ENCODE results near the gene TMEM132C. TPM values are rescaled to one million over a fixed set of nuclear protein-coding genes. Genes with fewer than 3 reads are reported as not detected.

TMEM132C gene
- total and polyA plus RNA-seq, 2 experiments from 2014 or later: not detected

DNA sequence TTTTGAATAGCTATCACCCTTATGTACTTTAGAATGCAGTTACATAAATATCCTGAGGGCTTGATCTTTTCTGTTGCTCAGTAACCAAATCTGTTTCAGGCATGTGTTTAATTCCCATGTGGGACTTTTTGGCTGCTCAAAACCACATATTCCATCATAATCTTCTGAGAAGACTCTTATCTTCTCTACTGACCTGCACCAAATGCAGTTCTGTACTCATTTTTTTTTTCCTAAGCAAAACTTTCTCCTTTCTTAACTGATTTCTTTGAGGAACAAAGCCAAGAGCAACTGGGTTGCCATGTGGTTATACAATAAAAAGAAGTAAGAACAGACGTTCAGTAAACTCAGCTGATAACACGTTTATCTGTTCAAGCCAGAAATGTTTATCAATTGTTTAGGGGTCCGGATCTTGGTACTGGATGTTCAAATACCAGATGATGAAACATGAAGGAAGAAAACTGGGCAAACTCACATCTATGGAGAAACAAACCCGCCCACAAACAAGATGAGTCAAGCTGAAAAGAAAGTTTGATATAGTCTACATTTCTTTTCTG lies 50.1 kb downstream of the TMEM132C start:
- H3K4me1 ChIP-seq (ENCODE audit: insufficient read depth): no peaks in the 10 kb centered on the region
- H3K36me3 ChIP-seq (ENCODE audit: insufficient read depth): no peaks in the 10 kb centered on the region
- H3K4me3 ChIP-seq: no peak overlapping the region
- no peaks in the 10 kb centered on the region for H3F3A ChIP-seq (replicated peaks; ENCODE audit: low read depth)
- no peak overlapping the region for H3K4me2 ChIP-seq
- no peaks in the 10 kb centered on the region for H4K20me1 ChIP-seq (replicated peaks; ENCODE audit: insufficient read depth)
- H3K9me2 ChIP-seq (ENCODE audit: insufficient read depth): no peaks in the 10 kb centered on the region
- no peaks in the 10 kb centered on the region for H3K27me3 ChIP-seq (ENCODE audit: insufficient read depth)
- DNase-seq (ENCODE audit: low spot score) (no peak), ATAC-seq (no peak)
- Mint-ChIP-seq H3K4me1 (no peaks in the 10 kb centered on the region), H3K27ac (no peak overlapping the region), H3K27me3 (ENCODE audit: insufficient read depth, low read depth, poor library complexity) (peaks cover 6% of the 10 kb centered on the region), H3K9me3 (peaks cover 100% of the 10 kb centered on the region), H3K4me3 (no peak overlapping the region), H3K36me3 (ENCODE audit: low read depth) (peaks cover 61% of the 10 kb centered on the region)
- H3K79me2 ChIP-seq (replicated peaks; ENCODE audit: insufficient read depth): no peaks in the 10 kb centered on the region
- no peak overlapping the region for H3K27ac ChIP-seq (ENCODE audit: low read depth)
- no peak overlapping the region for H2AFZ ChIP-seq
- TF ChIP-seq EZH2phosphoT487 (IDR thresholded peaks at IDR 0.05; ENCODE audit: unreplicated experiment): no peak
- TF ChIP-seq, protein P1, sequence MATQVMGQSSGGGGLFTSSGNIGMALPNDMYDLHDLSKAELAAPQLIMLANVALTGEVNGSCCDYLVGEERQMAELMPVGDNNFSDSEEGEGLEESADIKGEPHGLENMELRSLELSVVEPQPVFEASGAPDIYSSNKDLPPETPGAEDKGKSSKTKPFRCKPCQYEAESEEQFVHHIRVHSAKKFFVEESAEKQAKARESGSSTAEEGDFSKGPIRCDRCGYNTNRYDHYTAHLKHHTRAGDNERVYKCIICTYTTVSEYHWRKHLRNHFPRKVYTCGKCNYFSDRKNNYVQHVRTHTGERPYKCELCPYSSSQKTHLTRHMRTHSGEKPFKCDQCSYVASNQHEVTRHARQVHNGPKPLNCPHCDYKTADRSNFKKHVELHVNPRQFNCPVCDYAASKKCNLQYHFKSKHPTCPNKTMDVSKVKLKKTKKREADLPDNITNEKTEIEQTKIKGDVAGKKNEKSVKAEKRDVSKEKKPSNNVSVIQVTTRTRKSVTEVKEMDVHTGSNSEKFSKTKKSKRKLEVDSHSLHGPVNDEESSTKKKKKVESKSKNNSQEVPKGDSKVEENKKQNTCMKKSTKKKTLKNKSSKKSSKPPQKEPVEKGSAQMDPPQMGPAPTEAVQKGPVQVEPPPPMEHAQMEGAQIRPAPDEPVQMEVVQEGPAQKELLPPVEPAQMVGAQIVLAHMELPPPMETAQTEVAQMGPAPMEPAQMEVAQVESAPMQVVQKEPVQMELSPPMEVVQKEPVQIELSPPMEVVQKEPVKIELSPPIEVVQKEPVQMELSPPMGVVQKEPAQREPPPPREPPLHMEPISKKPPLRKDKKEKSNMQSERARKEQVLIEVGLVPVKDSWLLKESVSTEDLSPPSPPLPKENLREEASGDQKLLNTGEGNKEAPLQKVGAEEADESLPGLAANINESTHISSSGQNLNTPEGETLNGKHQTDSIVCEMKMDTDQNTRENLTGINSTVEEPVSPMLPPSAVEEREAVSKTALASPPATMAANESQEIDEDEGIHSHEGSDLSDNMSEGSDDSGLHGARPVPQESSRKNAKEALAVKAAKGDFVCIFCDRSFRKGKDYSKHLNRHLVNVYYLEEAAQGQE (IDR thresholded peaks at IDR 0.05; ENCODE audit: unreplicated experiment): no peak
- TF ChIP-seq CREB1 (CRISPR knock-in tag; IDR thresholded peaks at IDR 0.05; ENCODE audit: low read depth): no peak

- H3K4me1 ChIP-seq (ENCODE audit: insufficient read depth): no peaks in the 10 kb centered on the region
- ATAC-seq (no peak), DNase-seq (ENCODE audit: low spot score) (no peak)
- H3F3A ChIP-seq (replicated peaks; ENCODE audit: low read depth): no peaks in the 10 kb centered on the region
- H3K9me2 ChIP-seq (ENCODE audit: insufficient read depth): no peaks in the 10 kb centered on the region
- H3K36me3 ChIP-seq (ENCODE audit: insufficient read depth): no peaks in the 10 kb centered on the region
- H3K4me3 ChIP-seq: no peak overlapping the region
- H3K27ac ChIP-seq (ENCODE audit: low read depth): no peak overlapping the region
- no peak overlapping the region for H3K4me3 Mint-ChIP-seq
- H4K20me1 ChIP-seq (replicated peaks; ENCODE audit: insufficient read depth): no peaks in the 10 kb centered on the region
- no peaks in the 10 kb centered on the region for H3K4me1 Mint-ChIP-seq
- no peaks in the 10 kb centered on the region for H3K79me2 ChIP-seq (replicated peaks; ENCODE audit: insufficient read depth)
- H3K9me3 Mint-ChIP-seq: peaks cover 100% of the 10 kb centered on the region
- peaks cover 4% of the 10 kb centered on the region for H3K27me3 Mint-ChIP-seq (ENCODE audit: insufficient read depth, low read depth, poor library complexity)
- no peak overlapping the region for H2AFZ ChIP-seq
- TF ChIP-seq ZNF331 (CRISPR knock-in tag; IDR thresholded peaks at IDR 0.05; ENCODE audit: low read depth) (no peak), NANOG (IDR thresholded peaks at IDR 0.05; ENCODE audit: borderline replicate concordance) (no peak)
- no peak overlapping the region for H3K4me2 ChIP-seq
- no peak overlapping the region for H3K27ac Mint-ChIP-seq
- peaks cover 56% of the 10 kb centered on the region for H3K36me3 Mint-ChIP-seq (ENCODE audit: low read depth)
- H3K27me3 ChIP-seq (ENCODE audit: insufficient read depth): no peaks in the 10 kb centered on the region
Measured at GRCh38 chr12:128318341-128318740, 51.4 kb downstream of the TMEM132C start.

DNA sequence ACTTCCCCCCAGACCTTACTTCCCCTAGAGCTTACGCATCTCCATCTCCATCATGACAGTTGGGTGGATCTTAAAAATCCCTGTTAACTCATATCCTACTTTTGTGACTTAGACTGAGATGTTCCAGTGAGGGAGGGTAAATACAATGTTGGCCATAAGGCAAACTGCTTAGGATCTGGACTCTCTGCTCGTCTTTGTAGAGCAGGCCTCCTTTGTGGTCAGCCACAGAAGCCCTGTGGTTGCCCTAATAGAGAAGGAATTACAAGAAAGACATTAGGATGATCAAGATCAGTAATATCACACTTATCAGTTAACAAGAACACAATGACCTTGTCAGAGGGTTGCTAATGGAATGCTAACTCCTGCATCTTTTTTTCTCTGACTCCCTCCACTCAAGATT lies 52.0 kb downstream of the TMEM132C start:
- ATAC-seq: no peak
- DNase-seq (ENCODE audit: low spot score): no peak
- Histone ChIP-seq H3K9me2 (ENCODE audit: insufficient read depth) (no peaks in the 10 kb centered on the region), H3K4me2 (no peak overlapping the region), H3K27ac (ENCODE audit: low read depth) (no peak overlapping the region), H3K79me2 (replicated peaks; ENCODE audit: insufficient read depth) (no peaks in the 10 kb centered on the region), H3K36me3 (ENCODE audit: insufficient read depth) (no peaks in the 10 kb centered on the region), H3K27me3 (ENCODE audit: insufficient read depth) (no peaks in the 10 kb centered on the region), H3K4me1 (ENCODE audit: insufficient read depth) (no peaks in the 10 kb centered on the region), H3K4me3 (no peak overlapping the region), H4K20me1 (replicated peaks; ENCODE audit: insufficient read depth) (no peaks in the 10 kb centered on the region), H2AFZ (no peak overlapping the region), H3F3A (replicated peaks; ENCODE audit: low read depth) (no peaks in the 10 kb centered on the region)
- Mint-ChIP-seq H3K4me1 (no peaks in the 10 kb centered on the region), H3K36me3 (ENCODE audit: low read depth) (peaks cover 58% of the 10 kb centered on the region), H3K27me3 (ENCODE audit: insufficient read depth, low read depth, poor library complexity) (peaks cover 4% of the 10 kb centered on the region), H3K27ac (no peak overlapping the region), H3K4me3 (no peak overlapping the region), H3K9me3 (peaks cover 100% of the 10 kb centered on the region)
- no peak for TF ChIP-seq POLR2AphosphoS5 (IDR thresholded peaks at IDR 0.05; ENCODE audit: low read depth)
- no peak for TF ChIP-seq ZNF331 (CRISPR knock-in tag; IDR thresholded peaks at IDR 0.05; ENCODE audit: low read depth)
- no peak for TF ChIP-seq ZNF462 (CRISPR knock-in tag; IDR thresholded peaks at IDR 0.05)

All from GM23338 (cell line).